Stimulated activated CD8-positive, alpha-beta memory T cell treated with anti-CD3 and anti-CD28 coated beads, Interleukin-4, amount 100 ng/mL, for 1 hour (primary cell): ENCODE results near the gene ANGEL2.
"Not testable (repeated sequence)": the region's sequence is repeated elsewhere in the genome, so short reads cannot be mapped to it uniquely, and the experiment has no call there.

Source experiments
- DNase-seq, 2 donors: peaks; one replicate each; pipeline ENCODE4 v3.0.0-alpha.2; 2020; ENCODE audit warnings: low read depth in 2 of 2, low spot score in 1 of 2

The ANGEL2 gene

DNA sequence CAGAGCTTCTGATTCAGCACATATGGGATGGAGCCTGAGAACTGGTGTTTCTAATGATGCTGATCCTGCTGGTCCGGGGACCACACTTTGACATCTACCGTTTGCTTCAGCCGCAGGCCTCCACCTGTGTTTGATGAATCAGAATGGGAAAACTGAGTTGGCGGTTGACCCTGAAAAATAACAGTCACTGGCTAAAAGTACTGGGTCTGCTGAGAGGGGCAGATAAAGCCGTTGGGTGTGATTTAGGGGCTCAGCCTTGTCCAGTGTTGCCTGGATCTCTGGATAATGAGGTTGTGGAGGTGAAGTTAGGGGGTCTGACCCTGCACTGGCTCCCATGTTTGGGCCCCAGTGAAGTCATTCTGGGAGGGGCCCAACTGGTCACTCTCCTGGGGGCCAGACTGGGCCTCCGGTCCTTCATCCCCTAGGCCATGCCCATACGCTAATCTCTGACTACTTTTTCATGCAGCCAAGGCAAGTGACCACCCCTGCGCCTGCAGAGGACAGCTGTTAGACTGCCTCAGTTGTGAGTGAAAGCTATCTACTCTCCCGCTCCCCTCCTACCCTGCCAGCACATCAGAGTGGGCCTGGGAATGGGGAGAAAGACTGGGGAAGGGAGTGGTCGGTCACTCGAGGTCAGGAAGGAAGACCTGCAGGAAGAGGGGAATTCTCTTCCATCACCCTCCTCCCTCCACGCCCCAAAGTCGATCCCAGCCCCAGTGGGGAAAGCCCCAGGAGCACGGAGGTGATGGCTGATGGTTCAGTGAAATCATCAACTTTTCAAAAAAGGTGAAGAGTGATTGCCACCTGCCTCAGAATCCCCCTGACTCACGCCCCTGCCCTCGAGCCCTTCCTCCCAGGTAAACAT is 37.7 kb downstream of the ANGEL2 start:
- no peak for DNase-seq

DNA sequence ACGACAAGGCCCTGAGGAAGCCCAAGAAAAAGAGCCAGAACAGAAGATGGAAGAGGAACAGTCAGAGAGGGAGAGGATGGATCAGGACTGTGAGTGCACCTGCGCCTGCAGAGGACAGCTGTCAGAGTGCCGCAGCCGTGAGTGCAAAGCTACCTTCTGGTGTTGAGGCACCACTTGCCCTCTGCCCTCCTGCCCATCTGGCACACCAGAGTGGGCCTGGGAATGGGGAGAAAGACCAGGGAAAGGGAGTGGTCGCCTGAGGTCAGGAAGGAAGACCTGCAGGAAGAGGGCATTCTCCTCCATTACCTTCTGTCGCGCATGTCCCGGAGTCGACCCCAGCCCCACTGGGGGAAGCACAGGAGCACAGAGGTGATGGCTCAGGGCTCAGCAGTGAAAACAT is 39.1 kb downstream of the ANGEL2 start:
- no peak for DNase-seq

DNA sequence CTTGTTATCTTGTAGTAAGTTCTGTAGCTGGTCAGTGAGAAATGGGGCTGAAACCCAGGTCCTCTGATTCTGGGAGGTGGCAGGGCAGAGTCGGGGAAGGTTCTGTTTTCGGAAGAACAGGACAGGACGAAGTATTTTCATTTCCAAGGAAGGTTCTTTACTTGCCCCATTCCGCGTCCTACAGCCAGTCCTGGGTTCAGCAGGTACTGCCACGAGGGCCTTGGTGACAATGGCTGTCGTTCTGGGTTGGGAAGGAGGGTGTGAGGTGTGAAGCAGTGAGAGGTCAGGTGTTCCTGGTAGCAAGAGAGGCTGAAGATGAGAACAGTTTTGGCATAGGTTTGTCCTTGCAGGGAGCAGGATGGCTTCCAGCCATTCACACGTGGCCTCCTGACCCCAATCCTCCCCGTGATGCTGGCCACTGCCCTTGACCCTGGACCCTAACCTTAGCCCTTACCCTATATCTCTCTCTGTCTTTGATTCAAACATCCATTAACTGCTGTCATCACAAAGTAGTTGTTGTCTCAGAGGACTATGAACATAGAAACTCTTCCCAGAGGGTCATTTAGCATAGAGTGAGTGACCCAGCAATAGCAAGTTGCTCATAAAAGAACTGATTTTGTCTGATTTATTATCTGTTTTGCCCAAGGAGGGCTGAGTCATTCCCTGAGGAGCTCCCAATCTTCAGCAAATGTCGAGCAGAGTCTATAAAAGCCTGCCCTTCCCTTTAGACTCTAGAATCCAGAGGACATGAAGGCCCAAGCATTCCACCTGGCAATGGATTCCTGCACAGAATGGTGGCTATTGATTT is 40.4 kb downstream of the ANGEL2 start:
- DNase-seq: no peak

- DNase-seq: no peak
These were observed 41.0 kb downstream of the ANGEL2 start for GRCh38 chr1:212974711-212975110.

DNA sequence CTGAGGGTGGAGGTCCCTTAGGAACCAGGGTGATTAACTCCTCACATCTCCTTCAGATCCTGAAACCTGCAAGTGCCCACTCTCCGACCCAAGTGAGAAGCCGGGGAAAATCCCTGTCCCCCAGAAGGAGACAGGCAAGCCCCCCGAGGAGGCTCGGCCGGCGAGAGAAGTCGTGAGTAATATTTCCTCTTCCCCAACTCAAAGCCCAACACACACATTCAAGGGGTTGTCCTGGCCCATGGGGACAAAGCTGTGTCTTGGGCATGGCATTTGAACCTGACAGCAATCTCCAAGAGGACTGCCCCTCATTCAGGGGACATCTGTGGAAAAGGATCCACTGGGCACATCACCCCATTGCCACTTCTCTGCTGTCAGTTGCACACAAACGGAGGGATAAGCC is 41.8 kb downstream of the ANGEL2 start:
- DNase-seq: no peak

DNA sequence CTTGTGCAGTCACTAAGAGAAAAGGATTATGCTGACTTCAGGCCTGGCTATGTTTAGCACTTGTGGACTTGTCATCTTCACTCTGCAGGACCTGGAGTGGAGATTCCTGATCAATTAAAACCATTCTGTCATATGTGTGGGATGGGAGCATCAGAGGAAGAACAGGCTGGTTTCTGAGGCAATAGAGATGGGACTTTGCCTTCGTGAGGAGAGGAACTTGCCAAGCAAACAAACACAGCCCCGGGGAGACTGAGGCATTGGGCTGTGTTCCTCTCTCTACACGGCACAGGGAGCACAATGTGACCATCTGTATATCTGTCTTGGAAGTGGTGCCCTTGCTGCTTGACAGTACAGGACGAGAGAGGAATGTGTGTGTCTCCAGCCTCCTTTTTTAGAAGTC is 42.2 kb downstream of the ANGEL2 start:
- DNase-seq: no peak

GRCh38 chr1:212971312-212971711 is 44.4 kb downstream of the ANGEL2 start:
- DNase-seq: no peak

GRCh38 chr1:212970085-212970484 is 45.6 kb downstream of the ANGEL2 start:
- no peak for DNase-seq

DNA sequence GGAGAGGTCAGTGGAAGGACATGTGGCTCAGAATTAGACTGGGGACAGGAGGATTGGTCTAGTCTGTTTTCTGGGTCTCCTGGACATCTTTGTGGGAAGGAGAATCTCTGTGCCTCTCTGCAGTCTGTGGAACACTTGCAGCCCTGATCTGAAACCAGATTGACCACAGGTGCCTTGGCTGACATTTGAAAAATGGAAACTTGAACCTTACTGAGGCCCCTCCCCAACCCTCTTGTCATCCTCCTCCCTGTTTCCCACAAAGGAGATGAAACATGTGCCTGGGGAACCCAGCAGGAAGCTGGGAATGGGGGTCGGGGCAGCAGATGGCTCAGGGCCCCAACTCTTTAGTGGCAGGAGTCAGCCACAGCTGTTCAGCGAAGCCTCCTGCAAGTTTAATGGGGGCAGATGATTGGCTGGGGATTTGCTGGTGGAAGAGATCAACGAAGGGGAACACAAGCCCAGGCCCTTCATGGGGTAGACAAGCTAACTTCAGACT is 47.3 kb downstream of the ANGEL2 start:
- no peak for DNase-seq

- DNase-seq: no peak
These were observed 47.9 kb downstream of the ANGEL2 start for GRCh38 chr1:212967801-212968200.

GRCh38 chr1:212966616-212967015 is 49.1 kb downstream of the ANGEL2 start:
- no peak for DNase-seq

DNA sequence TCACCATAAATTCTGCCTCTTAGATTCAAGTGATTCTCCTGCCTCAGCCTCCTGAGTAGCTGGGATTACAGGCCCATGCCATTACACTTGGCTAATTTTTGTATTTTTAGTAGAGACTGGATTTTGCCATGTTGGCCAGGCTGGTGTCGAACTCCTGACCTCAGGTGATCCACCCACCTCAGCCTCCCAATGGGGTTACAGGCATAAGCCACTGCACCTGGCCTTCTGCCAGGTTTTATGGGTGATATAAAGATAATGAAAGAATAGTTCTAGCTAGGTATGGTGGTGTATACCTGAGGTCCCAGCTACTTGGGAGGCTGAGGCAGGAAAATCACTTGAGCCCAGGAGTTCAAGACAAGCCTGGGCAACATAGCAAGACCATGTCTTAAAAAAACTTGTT is 50.7 kb downstream of the ANGEL2 start:
- DNase-seq: not testable (repeated sequence)

DNA sequence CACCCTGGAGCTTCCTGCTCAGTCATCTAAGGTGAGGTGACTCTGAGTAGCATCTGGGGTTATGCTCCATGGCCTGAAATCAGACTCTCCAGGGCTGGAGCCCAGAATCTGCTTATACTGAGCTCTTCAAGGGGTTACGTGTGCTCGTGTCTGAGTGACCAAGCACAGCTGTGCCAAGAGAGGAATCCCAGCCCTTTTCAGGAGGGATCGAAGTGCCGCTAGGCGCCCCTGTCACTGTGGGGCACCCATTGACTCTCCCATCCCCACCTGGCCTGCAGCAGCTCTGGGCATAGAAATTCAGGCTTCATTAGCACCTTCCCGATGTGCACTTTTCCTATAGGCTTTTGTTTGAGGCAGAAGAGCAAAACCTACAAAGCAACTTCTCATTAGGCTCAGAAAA is 51.6 kb downstream of the ANGEL2 start:
- no peak for DNase-seq

DNA sequence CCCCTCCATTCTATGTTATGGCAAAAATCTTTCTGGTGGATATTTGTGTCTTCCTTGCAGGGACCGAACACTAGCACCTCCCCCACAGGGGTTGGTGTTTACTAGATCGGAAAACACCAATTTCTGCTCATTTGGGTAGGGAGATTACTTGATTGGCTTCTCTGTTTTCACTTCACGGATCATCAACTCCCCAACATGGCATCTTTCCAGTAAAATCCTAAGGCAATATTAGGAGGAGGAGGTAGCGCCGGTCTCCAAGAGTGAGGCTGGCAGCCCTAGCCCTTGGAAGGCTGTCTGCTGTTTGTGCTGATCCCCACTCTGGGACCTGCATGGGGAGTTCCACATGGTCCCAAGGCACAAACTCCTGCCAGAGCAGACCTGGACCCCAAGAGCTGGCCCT is 53.2 kb downstream of the ANGEL2 start:
- DNase-seq: no peak

DNA sequence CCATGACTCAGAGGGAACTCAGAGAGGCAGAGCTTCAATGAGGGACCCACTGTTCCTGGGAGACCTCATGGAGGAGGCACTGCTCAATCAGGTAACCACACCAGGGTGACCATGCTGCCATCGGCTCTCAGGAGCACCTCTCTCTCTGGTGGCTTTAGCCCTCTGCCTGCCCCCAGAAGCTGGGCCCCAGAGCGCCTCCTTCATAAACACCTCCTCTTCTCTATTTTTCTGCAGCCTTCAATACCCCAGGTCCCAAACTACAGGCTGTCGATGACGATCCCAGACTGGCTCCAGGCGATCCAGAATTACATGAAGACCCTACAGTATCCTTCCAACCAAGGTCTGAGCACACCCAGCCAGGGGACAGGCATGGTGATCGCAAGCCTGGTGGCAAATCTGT is 54.7 kb downstream of the ANGEL2 start:
- no peak for DNase-seq

GRCh38 chr1:212959266-212960220 is 56.1 kb downstream of the ANGEL2 start:
- DNase-seq: no peak

GRCh38 chr1:212958175-212958574 is 57.5 kb downstream of the ANGEL2 start:
- no peak for DNase-seq

GRCh38 chr1:212957546-212957945 is 58.1 kb downstream of the ANGEL2 start:
- DNase-seq: no peak

- DNase-seq: no peak
These were observed 59.6 kb downstream of the ANGEL2 start for GRCh38 chr1:212955961-212956620.

DNA sequence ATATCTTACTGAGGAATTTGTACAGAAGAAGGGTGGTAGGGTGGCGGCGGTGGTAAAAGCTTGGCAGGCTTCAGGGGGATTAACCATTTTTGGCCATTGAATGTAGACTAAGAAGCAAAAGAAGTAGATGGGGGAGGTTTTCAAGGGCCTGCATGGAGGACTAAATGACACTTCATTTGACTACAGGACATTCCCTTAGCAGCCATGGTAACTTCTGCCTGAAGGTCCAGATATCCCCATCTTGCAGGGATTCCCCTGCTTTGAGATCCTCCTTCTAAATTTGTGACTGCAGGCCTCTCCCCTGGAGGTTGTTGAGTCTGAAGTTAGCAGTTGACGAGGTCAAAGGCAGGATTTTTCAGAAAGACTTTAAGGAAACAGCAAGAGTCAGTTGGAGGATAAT is 60.6 kb downstream of the ANGEL2 start:
- DNase-seq: no peak

GRCh38 chr1:212954514-212954913 is 61.2 kb downstream of the ANGEL2 start:
- no peak for DNase-seq
